GM03348 (cell line): ENCODE results near the gene CMTR2.

Experiments
- DNase-seq: peaks from one replicate; pipeline ENCODE4 v3.0.0; 2012; ENCODE audit warnings: low spot score

The CMTR2 gene

GRCh38 chr16:71276589-71277334, 12.4 kb downstream of the CMTR2 start:
- no peak for DNase-seq

GRCh38 chr16:71273384-71273783, 15.8 kb downstream of the CMTR2 start:
- DNase-seq = no peak

GRCh38 chr16:71264299-71264698, 24.9 kb downstream of the CMTR2 start:
- DNase-seq = no peak

- DNase-seq = no peak
Observed at GRCh38 chr16:71263582-71263981, 25.6 kb downstream of the CMTR2 start.

GRCh38 chr16:71262391-71262790, 26.8 kb downstream of the CMTR2 start:
- no peak for DNase-seq

- DNase-seq = no peak
Observed at GRCh38 chr16:71260995-71261394, 28.2 kb downstream of the CMTR2 start.

GRCh38 chr16:71259086-71259485, 30.1 kb downstream of the CMTR2 start:
- no peak for DNase-seq

GRCh38 chr16:71258372-71258771, 30.8 kb downstream of the CMTR2 start:
- DNase-seq = no peak

- DNase-seq = no peak
Observed at GRCh38 chr16:71257768-71258167, 31.4 kb downstream of the CMTR2 start.

GRCh38 chr16:71255721-71256120, 33.5 kb downstream of the CMTR2 start:
- DNase-seq = no peak

- DNase-seq = no peak
Observed at GRCh38 chr16:71254832-71255525, 34.2 kb downstream of the CMTR2 start.

- no peak for DNase-seq
Observed at GRCh38 chr16:71250461-71251235, 38.6 kb downstream of the CMTR2 start.

- no peak for DNase-seq
Observed at GRCh38 chr16:71249399-71249798, 39.8 kb downstream of the CMTR2 start.

GRCh38 chr16:71247478-71247877, 41.7 kb downstream of the CMTR2 start:
- no peak for DNase-seq

GRCh38 chr16:71246309-71246708, 42.9 kb downstream of the CMTR2 start:
- DNase-seq = no peak

- no peak for DNase-seq
Observed at GRCh38 chr16:71244521-71244920, 44.7 kb downstream of the CMTR2 start.

GRCh38 chr16:71242601-71243000, 46.6 kb downstream of the CMTR2 start:
- DNase-seq = no peak

- no peak for DNase-seq
Observed at GRCh38 chr16:71242036-71242435, 47.2 kb downstream of the CMTR2 start.
